NOMO-1 treated with dmso at 0.1 percent for 144 hours (cell line): ENCODE data around the gene VWA1.
A peak's percentile ranks its signal among the peaks of the same experiment; 100 is the strongest.

ENCODE experiments used
- DNase-seq: peaks from one replicate; lab custom pipeline; 2025; ENCODE audit not compliant: unreplicated experiment; lab: John Stamatoyannopoulos, UW

Gene VWA1, protein sequence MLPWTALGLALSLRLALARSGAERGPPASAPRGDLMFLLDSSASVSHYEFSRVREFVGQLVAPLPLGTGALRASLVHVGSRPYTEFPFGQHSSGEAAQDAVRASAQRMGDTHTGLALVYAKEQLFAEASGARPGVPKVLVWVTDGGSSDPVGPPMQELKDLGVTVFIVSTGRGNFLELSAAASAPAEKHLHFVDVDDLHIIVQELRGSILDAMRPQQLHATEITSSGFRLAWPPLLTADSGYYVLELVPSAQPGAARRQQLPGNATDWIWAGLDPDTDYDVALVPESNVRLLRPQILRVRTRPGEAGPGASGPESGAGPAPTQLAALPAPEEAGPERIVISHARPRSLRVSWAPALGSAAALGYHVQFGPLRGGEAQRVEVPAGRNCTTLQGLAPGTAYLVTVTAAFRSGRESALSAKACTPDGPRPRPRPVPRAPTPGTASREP

DNA sequence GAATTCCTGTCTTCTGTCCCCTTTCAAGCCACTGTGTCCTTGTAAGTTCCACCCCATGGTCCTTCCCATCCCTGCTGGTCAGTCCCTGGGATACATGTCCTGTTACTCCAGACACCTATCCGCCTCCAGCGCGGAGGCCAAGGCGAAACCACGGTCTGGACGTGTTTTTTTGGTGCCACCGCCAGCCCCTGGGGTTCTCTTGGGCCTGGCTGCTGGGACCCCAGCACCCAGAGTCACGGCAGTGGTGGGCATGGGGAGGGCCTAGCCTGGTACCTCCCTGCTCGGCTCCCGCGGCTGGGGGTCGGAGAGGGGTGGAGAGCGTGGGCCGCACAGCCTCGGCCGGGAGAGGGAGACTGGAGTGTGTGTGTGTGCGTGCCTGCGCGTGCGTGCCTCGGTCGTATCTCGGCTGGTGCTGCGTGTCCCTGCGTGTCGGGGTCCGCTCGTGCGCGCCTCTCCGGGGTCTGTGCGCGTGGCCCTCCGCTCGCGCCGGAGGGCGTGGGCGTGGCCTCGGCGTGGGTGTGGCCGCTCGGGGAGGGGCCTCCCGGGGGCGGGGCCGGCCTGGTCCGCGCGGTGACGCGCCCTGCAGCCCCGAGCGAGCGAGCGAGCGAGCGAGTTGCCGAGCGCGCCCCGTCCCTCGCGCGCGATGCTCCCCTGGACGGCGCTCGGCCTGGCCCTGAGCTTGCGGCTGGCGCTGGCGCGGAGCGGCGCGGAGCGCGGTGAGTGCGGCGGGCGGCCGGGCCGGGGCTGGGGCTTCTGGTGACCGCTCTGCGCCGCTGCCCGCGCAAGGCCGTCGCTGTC is at the start of gene VWA1:
Gene VWA1 (plus strand): TSS at position 585 of the 798 bp plus-strand sequence. CDS start 59 bp downstream, at position 644.
- peak; percentile 15 for DNase-seq

DNA sequence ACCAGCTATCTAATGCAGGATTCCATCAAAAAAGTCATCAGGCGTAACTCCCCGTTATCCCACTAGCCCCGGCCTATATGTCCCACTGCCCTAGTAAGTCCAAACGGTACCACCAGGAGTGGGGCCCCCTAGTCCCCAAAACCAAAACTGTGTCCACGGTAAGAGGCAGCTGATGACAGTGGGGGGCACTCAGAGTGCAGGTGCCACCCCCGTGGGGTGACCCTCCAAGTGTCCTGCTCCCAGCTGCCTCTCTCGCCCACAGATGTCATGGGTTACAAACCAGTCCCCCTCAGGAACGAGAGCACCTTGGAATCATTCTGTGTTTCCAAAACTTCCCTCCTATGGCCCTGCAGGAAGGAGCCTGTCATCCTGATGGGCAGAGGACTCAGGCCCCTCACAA is 49.6 kb upstream of the VWA1 start:
- no peak for DNase-seq

DNA sequence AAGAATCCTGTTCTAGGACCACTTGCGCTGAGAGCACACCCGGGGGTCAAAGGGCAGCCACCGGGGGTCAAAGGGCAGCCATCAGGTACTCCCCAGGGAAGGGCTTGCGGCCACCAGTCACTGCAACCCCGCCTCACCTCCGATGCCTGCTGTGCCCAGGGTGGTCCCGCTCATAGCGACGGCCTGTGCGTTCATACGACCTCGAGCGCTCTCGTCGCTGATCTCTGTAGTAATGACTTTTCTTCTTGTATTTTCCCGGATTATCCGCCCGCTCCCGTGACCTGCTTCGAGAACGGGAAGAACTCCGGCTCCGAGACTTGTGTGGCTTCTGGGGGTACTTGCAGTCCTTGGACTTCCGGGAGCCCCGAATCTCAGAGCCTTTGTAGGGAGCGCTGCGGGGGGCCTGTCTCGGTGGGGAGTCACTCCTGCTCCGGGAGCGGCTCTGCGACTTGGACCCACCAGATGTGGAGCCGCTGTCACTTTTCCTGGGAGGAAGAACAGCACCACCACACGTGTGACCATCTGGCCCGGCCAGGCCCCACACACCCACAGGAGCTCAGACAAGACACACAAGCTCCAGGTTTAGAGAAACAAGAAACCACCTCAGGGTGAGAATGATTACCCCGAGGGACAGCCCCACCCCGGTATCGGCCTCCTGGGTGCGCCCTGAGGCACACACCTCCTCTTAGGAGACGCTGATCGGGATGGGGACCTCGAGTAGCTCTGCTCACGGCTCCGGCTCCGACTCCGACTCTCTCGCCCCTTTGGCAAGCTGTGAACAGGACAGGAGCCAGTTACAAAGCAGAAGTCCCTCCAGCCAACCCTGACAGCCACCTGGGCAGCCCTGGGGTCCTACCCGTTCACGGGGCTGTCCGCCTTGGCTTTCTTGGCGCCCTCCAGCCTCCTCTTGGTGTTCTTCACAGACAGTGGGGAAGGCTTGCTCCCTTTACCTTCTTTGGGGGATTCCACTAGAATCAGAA is 48.1 kb upstream of the VWA1 start:
- DNase-seq = no peak

DNA sequence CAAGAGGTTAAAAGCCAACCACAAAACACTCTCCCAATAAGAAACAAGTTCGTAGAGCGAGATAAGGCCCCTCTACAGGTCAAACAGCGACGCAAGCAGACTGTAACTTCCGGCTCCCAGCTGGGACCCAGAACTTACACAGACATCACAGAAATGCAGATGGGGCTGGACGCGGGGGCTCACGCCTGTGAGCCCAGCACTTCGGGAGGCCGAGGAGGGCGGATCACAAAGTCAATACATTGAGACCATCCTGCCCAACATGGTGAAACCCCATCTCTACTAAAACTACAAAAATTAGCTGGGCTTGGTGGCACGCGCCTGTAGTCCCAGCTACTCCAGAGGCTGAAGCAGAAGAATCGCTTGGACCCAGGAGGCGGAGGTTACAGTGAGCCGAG is 47.4 kb upstream of the VWA1 start:
- DNase-seq = no peak

DNA sequence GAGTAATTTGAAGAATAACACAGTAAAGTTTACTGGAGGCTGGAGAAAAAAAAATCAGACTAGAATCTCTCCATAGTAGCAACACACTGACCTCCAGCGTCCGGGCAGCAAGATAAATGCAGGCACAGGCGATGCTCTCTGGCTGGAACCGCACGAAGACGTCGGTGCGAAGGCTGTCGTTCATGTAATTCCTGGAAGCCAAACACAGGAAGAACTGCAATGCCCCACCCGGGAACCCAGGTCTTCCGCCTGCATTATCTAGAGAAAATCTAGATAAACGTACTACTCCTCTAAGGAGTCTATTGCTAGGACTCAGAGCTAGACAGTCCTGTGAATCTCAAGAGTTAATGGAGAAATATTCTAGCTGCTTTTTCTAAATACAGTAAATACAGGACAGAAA is 44.8 kb upstream of the VWA1 start:
- no peak for DNase-seq

DNA sequence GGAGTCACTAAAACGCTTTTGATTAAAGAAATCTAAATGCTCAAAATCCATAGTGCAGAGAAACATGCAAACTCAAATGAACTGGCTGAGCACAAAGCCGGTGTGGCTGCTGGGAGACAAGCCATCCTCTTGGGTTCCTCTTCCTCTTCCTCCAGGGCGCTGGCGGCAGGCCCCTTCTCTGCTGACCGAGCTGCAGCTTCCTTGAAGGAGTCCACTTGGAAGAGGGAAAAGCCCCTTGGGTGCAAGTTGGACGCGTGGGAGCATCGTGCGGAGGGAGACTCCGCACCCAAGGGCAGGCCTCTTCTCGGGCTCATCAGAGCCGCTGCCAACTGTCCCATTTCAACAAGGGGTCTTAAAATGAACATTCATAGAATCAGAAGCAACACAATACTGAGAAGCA is 44.3 kb upstream of the VWA1 start:
- no peak for DNase-seq

DNA sequence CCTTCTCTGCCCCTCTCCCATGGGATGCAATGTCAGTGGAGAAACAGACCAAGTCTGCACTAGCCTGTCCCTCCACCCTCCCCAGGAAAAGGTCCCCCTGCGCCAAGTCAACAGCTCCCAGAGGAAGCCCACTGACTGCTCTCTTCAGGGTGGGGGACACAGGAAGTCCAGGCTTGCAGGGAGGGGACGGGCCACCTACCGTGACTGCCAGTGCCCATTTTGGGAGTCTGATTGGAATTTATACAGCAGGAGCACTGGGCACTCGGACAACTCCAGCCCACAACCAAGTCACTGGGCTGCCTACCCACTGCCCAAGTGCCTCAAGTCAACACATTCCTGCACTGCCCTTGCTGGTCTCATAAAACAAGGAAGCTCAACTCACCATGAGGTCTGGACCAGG is 42.5 kb upstream of the VWA1 start:
- no peak for DNase-seq

DNA sequence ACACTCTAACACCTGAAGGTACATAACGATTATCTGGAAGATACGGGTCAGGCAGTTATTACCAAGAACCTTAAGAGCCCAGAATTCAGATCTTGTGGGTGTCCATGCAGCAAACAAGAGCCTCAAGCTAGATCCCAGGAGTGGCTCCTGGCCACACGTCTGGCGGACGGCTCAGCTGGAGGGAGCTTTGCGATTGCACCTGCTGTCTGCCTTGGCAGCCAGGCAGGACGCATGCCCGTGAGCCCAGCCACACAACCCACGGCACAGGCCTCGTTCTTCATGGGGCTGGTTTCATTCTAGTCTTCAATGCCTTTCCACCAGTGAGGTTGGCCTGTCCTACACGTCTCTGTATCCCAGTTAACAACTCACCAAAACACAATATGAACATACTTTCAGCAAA is 42.1 kb upstream of the VWA1 start:
- no peak for DNase-seq

DNA sequence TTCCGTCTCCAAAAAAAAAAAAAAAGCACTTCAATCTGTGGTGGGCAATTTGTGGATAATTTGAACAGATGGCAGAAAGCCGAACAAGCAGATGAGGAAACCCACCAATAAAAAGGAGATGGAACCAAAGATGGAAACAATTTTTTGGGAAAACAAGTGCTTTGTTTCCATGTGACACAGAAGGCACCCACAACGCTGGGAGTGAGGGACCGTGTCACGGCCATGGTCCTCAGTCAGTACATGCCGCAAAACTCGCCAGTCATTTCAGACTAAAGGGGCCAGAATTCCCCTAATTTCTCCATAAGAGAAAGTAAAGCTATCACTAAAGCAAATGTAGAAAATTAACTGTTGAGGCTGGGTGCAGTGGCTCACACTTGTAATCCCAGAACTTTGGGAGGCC is 41.4 kb upstream of the VWA1 start:
- no peak for DNase-seq

DNA sequence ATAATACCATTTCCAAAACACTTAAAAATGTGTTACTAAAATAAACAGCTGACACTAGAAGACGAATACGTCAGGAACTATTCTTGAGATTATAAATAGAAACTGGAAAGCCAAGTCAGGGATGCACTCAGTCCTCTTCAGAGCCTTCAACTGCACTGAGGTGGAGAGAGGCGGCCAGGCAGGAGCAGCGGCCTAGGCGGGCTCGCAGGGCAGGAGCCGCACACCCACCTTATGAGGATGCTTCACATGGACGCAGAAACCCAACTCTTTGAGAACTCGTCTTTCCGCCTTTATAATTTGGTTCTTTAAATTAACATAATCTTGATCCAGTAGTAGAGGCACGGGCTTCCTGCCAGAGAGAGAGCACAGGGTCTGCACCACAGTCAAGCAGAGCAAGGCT is 40.3 kb upstream of the VWA1 start:
- no peak for DNase-seq

DNA sequence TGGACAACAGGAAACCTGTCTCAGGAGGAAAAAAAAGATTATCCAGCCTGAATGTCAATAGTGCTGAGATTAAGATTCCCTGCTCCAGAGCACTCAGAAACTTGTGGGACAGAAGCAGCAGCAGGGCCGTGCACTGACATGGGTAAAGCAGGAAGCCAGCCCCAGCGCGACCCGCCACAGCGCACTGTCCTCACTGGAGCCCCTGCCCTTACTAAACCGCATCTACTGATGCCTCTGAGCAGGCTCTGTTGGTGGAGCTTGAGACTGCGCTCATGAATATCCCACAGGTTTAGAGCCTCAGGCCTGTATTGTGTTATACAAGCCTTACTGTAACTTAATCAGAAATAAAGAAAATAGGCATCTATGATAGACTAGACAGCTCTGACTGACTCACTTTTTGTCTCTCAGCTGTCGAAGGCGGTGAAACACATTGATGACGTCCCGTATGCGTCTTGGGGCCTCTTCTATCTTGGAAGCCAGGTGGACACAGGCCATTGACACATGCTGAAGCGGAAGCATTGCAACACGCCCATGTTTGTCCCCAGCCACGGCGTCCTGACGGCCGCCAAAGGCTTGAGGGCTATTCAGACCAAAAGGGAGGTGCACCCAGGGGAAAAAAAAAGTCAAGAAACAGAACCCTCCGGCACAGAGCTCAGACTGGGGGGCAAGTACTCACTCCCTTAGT is 37.5 kb upstream of the VWA1 start:
- DNase-seq = no peak

DNA sequence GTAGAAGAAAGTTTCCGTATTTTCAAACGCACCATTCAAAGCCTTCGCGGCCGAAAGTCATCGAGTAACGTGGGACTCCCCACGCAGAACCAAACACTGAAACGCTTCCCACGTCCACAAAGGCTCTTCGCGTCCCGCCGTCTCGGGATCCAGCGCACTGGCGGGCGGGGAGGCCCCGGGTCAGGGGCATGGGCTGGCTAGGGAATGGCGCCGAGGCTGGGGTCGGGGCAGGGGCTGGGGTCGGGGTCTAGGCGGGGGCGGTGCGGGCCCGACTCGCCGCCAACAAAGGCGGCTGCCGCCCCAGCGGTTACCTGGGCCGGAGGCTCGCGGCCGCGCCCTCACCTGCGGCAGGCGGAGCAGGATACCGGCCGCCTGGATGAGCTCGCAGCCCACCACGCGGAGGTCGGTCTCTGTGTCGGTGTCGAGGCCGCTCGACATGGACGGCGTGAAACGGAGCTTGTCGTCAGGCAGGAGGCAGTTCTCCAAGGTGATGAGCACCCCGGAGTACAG is 36.8 kb upstream of the VWA1 start:
- no peak for DNase-seq

DNA sequence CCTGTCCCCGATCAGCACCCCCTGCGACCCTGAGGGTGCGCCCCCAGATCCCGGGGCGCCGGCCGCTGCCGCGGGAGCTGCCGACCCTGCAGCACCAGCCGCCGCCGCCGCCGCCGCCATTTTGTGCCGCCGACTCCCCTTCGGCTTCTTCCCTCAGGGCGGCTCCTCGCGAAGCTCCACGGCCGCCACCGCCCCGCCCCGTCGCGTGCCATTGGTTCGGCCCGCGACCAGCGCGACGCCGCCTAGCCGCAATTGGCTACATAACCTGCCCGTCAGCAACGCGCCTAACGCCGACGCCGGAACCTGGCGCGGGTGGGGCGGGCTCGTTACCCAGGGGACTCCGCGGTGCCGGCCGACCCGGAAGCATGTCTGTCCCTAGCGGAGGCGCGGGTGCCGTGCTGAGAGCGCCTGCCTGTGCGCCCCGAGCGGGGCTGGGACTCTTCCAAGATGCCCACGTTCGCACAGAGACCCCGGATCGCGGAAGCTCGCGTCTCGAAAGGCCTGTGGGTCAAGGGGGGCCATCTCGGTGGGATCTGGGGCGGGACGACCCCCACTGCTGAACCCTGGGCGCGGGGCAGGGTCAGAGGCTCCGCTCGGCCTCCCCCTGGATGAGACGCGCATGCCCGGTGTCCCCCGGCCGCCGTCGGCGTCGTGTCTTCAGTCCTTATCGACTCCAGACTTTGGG is 36.2 kb upstream of the VWA1 start, which contains the start of gene CCNL2:
Gene CCNL2 (minus strand): TSS at position 149 of the 685 bp plus-strand sequence. CDS start 29 bp downstream, at position 120.
- DNase-seq = peak; percentile 96

DNA sequence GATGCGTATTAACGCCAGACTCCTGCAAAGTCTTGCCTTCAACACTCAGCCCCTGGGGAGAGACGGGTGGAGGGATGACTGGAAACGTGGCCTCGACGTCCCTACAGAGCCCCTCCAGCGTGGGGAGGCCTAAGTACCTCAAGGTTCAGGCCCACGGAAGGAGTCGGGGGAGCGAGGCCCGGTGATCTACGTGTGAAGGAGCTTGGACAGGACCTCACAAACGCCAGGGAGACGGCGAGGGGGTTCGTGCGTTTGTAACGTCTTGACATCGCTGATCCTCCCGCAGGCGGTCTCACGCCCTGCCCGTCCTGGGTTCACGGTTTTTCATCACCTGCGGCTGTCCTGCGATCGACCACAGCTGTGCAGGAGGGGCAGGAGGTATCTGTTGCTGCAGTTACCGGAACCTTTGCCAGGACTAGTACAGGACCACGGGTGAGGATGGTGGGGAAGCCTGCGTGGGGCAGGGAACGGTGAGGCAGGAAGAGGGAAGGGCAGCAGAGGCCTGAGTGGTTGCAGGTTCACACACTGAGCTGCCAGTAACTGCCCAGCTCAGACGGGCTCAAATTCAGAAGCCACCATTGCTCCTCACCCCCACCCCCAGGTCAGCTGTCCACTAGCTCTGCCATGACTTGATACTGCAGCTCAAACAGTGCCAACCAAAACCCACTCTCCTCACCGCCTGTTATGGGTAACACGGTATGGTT is 35.5 kb upstream of the VWA1 start:
- DNase-seq = no peak

DNA sequence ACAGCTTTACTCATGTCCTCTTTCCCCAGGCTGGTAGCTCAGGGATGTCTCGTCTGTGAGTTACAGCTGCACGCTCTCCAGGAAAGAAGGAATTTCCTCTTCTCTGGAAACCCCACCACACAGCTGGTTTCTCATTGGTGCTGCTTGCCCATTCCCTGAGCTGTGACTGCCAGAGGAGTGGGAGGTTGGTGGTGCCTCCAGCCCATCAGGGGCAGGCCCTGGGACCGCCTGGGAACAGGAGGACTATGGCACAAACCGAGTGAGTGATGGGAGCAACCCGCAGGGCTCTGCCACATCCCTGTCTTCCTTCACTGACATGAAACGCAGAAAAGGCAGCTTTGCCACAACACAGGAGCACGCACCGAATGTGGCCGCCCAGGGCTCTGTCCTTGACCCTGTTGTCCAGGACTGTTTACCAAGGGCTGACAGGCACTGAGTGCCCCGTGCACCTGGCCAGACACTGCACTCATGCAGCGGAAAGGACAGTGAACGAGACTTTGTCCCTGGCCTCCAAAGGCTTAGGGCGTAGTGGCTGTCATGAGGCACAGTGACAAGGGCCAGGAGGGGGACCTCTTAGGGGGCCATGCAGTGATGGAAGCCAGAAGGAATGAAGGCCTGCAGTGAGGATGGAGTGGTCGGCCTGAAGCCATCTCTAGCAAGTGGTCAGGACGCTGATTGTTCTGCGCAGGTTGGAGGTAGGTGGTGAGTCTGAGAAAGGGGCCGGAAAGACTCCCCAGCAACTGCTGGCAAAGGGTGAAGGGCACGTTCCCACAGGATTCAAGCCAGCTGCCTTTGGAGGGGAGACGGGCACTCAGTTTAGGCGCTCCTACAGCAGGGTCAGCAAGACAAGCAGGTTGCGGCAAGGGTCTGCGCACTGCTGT is 34.7 kb upstream of the VWA1 start:
- no peak for DNase-seq

DNA sequence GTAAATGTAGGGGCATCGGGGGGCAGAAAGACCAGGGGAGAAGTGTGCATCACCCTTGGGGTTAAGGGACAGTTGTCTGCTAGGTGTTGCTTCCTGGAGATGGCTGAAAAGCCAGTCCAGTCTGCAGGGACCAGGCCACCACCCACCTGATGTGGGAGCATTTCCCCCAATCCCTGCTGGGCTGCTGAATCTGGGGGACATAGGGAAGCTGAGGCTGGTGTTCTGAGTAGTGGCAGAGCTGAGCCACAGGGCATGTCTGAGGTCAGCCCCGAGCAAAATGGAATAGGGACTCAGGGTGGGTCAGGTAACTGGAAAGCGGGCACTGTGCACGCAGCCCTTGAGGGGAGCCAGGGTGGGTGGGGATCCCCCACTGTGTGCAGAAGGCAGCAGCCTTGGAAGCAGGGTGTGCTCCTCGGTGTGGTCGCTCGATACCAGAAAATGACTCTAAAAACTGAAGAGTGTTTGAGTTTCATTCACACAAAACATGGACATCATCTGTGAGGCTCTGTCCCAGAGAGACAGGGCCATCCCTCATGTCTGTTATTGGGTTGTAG is 34.0 kb upstream of the VWA1 start:
- no peak for DNase-seq

DNA sequence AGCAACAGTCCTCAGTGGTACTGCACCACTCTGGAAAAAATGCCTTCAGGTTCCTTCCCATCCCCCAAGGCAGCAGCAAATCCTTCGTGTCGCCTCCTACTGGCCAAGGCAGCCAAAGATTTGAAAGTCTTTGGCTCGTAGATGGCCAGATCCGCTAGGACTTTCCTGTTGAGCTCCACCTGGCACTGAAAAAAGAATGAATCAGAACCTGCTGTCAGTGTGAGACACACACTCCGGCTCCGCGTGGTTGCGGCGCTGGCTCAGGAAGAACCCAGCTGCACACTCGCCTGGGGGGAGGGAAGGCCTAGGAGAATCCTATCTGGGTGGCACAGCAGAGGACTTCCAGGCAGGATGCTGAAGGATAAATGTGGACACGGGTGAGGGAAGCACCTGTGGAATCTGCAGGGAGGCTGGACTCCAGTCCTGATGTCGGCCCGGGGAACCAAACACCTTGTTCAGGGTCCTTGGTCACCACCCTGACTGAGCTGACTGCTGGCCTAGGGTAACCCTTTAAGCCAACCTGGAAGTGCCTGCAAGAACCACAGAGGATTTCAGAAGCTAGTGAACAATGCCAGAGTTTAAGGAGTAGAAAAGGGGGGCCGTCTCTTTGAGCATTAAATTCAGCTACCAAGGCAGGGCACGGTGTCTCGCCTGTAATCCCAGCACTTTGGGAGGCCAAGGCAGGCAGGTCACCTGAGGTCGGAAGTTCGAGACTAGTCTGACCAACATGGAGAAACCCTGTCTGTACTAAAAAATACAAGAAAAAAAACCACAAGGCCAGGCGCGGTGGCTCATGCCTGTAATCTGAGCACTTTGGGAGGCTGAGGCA is 33.2 kb upstream of the VWA1 start:
- DNase-seq = no peak
